NCI-H1436 treated with DMSO at 0.1 percent for 48 hours (cell line): Measurements from ENCODE around the gene SPRTN.

Experiments
- DNase-seq: peaks from one replicate; lab custom pipeline; 2025; lab: John Stamatoyannopoulos, UW

The SPRTN gene

GRCh38 chr1:231376875-231377549 is 38.9 kb downstream of the SPRTN start:
- DNase-seq = no peak

DNA sequence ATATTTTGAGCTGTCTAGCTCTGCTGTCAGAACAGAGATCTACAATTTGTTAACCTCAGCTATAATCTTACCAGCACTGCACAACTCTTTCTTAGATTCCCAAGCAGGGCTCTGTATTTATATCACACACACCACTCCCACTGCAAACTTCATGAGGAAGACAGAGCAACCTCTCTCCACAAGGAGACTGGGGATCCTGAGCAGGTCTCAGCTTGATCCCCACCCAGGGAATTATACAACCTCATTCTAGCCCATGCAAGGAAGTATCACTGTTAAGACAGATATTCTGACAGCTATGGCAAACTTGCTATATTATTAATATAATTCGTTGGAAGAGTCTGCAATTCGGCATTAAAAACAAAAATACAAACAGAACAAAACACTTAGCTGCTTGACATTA is 43.6 kb downstream of the SPRTN start:
- no peak for DNase-seq

DNA sequence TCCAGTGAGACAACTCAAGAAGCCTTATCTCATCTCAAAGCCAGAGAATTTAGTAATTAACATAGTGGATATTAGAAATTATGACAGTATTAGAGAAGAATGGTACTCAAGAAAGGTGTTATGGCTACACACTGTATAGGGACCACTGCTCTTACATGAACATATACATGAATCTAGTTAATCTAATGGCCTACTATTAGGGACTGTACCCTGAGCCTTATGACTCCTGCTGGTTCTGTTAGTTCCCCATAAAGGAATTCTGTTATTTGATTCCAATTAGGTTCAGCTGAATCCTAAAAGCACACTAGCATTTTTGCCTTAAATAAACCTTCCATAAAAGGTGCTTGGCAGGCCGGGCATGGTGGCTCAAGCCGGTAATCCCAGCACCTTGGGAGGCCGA is 44.3 kb downstream of the SPRTN start:
- DNase-seq = no peak

- no peak for DNase-seq
Observed at GRCh38 chr1:231383159-231383860, 45.2 kb downstream of the SPRTN start.

DNA sequence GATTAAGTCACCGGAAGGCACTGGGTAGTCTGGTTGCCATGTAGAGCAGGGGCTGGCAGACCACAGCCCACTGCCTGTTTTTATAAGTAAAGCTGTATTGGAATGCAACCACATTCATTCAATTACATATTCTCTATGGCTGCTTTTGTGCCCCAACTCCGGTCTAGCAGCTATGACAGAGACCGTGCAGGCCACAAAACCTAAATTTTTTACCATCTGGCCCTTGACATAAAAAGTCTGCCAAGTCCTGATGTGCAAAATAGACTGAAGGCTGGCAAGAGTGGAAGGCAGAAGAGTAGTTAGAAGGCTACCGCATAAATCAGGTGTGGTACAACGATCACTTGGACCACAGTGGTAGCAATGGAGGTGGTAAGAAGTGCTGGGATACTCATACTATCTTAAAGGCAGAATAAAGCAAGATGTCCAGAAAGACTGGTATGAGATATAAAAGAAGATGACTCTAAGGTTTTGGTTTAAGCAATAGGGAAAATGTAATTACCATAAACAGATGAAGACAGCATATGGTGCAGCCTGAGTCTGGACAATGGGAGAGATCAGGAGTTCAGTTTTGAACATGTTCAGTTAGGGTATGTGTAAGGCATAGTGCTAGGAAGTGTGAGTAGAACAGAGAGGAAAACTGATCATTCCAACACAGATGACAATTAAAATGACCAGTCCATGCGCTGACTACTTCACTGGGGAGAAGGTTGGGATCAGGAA is 46.8 kb downstream of the SPRTN start:
- no peak for DNase-seq

DNA sequence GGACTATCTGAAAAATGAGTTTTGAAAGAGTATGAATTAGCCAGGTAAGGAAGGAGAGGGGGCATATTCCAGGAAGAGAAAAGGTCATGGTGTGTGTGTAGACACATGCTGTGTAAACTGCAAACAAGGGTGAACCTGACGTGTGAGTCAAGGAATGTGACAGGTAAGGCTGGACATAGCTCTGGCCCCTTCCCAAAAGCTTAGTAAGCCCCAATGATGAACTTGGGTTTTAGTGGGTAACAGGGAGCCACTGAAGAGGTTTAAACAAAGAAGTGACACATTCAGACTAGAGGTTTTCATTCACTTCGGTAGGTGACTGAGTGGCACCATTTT is 47.3 kb downstream of the SPRTN start:
- no peak for DNase-seq

DNA sequence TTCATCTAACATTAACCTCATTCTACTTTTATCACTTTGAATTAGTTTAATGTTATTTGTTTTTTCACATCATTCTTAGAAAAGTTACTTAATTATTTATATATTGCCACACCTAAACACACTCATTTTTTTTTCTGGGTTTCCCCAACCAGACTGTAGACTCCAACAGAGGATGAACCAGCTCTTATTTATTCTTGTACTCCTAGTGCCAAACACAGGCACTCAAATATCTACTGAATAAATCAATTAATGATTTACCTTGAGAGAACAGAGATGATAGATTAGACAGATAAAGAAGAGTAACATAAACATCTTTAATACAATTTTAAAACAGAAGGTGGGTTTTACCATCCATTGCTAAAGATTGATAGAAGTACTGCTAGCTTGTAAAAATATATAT is 48.4 kb downstream of the SPRTN start:
- no peak for DNase-seq

GRCh38 chr1:231387770-231388669 is 49.9 kb downstream of the SPRTN start:
- DNase-seq = no peak

DNA sequence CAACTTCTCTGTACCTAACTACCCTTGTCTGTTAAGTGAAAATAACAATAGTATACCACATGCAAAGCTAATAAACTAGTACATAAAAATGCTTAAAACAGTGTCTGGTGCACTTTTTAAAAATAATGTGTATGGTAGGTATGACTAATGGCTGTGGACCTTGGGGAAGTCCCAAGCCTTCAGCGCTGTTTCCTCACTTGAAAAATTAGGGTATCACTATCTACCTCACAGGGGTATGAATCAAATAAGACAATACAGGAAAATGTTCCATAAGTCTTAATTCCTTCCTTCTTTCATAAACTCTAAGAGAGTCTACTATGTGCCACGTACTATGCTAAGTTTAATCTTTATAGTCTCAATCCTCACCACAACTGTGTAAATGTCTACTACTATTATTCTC is 52.0 kb downstream of the SPRTN start:
- DNase-seq = no peak

DNA sequence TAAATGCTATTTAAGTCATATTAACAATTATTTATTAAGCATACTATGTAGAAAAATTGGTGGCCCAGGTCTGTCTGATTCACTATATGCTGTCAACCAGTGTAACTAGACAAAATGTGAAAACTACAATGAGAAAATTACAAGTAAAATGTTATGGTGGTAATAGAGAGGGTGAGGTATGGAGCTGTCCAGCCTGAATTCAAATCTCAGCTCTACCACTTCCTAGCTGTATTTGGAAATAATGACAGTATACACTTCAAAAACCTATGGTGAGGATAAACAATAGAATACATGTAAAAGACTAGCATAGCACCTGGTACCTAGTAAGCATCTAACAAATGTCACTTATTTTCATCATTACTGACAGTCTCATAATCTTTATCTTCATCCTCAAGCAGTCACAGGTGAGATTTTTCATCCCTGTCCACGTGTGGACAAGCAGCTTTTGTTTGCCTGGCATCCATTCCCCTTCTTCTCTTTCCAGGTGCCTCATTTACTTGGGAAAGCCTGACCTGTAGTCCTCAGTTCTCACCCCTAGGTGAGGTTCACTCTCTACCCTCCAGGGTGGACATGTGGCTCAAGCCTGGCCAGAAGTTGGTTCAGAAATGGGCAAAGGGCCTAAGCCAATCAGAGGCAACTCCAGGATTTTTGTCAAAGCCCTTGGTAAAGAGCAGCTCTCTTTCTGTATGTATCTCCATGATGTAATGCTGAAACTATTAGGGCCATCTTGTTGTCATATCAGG is 54.5 kb downstream of the SPRTN start:
- DNase-seq = no peak

GRCh38 chr1:231393668-231394067 is 55.6 kb downstream of the SPRTN start:
- DNase-seq = no peak

DNA sequence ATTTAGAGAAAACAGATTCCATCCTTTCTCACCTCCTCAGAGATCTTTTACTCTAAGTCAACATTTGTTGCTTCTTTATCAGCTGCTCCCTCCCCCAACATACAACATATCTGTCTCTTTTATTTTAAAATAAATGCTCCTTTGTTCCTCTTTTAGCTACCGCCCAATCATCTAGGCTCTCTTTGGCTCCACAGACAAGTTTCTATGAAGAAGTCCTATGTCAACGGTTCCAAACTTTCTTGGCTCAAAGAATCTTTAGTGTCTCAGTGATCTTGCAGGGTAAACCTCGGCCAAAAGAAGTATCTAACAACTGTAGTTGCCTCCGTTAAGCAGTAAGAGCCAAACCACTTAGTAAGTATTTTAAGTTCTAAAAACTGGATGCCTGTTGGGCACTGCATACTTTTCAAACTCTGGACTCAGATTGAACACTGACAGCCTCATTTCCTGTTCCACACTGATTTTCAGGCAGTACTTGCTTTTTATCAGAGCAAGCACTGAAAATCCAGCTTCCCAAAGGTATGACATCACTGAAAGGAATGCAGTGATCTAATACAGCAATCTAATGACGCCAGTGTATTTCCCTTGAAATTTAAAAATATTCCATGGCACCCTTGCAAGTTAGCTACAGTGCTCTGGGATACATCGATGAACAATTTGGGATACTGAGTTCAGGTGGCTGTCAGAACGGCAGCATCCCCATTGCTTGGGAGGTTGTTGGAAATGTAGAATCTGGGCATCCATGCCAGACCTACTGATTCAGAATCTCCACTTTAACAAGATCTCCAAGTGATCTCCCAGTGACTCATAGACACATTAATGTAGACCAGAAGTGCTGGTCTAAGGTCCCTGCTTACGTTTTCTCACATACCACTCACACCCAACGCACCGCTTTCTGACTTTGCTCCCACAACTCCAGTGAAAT is 57.2 kb downstream of the SPRTN start:
- DNase-seq = no peak

- no peak for DNase-seq
Observed at GRCh38 chr1:231395998-231396390, 57.9 kb downstream of the SPRTN start.

DNA sequence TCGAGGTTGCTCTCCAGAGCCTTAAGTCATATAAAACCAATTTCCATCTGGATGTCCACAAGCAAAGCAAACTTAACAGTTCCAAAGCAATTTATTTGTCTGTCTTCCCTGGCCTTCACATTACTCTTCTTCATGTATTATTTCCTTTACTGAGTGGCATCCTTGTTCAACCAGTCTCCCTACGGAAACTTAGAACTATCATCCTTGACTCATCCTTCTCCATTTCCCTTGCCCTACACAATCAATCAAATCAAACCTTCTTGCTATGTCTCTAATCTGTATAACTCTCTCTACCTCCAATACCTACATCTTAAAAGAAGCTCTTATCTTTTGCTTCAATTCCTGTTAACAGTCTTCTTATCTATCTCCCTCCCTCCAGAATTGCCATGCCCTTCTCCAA is 58.5 kb downstream of the SPRTN start:
- DNase-seq = no peak

DNA sequence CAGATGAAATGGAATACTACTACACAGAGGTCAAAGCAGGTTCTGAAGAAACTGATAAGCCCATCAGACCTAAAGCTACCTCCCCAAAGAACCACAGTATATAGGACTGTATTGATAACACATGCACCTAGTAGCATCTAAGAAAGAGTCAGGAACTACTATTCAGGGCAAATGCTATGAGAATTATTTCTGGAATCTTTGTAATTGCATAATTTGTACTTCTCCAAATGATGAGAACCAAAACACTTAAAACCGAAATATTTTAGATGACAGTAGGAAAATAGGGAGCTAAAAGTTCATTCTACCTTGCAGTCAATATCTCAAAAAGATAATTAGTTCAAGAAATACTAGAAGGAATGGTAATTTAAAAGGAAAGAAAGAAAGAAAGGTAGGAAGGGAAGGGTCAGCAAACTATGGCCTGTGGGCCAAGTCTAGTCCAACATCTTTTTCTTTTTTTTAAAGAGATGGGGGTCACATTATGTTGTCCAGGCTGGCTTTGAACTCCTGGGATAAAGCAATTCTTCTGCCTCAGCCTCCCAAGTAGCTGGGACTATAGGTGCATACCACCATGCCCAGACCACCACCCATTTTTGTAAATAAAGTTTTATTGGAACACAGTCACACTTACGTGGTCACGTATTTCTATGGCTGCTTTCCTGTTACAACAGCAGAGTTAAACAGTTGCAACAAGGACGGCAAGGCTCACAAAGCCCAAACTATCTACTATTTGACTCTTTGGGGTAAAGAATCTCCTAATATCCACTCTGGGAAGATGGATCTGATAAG is 60.0 kb downstream of the SPRTN start:
- no peak for DNase-seq

DNA sequence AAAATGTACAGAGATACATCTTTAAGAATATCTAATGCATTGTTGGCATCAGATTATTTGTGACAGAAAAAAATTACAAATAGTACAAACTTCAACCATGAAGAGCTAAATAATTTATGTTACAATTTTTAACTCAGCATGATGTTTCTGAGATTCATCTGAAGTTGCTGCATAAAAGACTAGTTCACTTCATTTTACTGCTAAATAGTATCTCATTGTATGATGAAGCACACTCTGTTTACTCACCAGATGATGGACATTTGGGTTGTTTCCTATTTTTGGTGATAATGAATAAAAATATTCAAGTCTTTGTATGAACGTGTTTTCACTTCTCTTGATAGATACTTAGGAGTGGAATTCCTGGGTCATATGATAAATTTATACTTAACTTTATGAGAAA is 63.4 kb downstream of the SPRTN start:
- no peak for DNase-seq

DNA sequence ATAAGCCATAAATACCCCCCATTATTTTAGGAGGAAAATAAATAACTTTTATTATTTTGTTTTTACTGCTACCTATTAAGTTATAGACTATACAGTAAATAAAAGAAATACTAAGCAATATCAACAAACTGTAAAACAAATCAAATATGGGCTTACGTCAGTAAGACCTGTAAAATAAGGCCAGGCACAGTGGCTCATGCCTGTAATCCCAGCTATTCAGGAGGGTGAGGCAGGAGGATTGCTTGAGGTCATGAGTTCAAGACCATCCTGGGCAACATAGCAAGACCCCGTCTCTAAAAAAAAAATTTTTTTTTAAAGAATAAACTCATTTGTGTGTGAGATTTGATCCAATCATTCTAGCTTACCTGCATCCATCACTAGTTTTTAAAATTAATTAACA is 66.2 kb downstream of the SPRTN start:
- DNase-seq = no peak
